Glomerular visceral epithelial cell (primary cell): ENCODE measurements around the gene HARS1.
"Not testable (repeated sequence)": the region's sequence is repeated elsewhere in the genome, so short reads cannot be mapped to it uniquely, and the experiment has no call there.

Experiments used
- DNase-seq: peaks from one replicate; pipeline ENCODE4 v3.0.0-alpha.2; 2016; ENCODE audit errors: extremely low spot score

HARS1 gene

GRCh38 chr5:140633021-140633471 lies 58.1 kb downstream of the HARS1 start, which contains the start of gene CD14:
Gene CD14 (minus strand): TSS chr5:140633175. CDS start chr5:140633071, 104 bp downstream.
- peak; percentile 64 for DNase-seq

GRCh38 chr5:140632366-140633020 lies 58.7 kb downstream of the HARS1 start:
- DNase-seq, result peak; percentile 22

DNA sequence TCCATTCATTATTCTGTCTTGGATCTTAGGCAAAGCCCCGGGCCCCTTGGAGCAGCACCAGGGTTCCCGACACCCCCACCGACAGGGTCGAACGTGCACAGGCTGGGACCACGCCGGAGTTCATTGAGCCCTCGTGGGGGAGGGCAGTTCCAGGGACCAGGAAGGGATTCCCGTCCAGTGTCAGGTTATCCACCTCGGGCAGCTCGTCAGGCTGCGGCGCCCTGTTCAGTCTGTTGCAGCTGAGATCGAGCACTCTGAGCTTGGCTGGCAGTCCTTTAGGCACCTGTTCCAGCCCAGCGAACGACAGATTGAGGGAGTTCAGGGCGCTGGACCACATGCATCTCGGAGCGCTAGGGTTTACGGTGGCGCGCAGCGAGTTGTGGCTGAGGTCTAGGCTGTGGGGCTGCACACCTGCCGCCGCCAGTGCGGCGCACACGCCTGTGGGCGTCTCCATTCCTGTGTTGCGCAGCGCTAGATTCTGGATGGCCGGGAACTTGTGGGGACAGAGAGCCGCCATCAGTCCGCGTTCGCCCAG lies 59.3 kb downstream of the HARS1 start:
- DNase-seq, result no peak

- DNase-seq, result no peak
These were observed 60.1 kb downstream of the HARS1 start for GRCh38 chr5:140631036-140631417.

DNA sequence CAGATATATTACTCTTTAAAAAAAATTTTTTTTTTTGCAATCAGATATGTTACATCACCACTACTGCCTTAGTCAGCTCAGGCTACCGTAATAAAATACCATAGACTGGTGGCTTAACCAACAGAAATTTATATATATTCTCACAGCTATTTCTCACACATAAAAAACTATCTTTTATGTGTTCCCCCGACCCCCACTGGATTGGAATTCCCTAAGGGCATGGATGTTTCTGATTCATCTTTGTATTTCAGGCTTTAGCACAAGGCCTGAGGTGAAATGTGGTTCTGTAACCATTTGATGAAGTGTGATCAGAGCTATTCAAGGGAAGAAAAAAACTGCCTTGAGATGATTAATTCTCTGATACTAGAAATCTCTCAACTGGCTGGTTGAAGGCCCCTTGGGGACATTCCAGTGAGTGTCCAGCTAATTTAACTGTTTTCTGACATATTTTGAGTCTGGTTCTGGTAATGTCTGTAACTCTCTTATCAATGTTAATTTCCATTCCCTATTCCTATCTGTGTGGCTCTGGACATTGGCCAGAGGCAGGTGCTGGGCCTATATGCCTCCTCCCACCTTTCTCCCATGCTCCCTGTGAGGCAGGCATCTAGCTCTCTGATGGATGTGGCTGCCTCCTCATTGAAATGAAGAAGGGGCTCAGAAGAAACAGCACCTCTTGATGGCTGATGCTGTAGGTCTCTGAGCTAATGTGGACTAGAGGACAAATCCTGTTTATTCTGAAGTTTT lies 60.7 kb downstream of the HARS1 start:
- DNase-seq, result peak; percentile 28

- DNase-seq, result no peak
These were observed 62.5 kb downstream of the HARS1 start for GRCh38 chr5:140628711-140629110.

GRCh38 chr5:140627972-140628371 lies 63.2 kb downstream of the HARS1 start:
- no peak for DNase-seq

DNA sequence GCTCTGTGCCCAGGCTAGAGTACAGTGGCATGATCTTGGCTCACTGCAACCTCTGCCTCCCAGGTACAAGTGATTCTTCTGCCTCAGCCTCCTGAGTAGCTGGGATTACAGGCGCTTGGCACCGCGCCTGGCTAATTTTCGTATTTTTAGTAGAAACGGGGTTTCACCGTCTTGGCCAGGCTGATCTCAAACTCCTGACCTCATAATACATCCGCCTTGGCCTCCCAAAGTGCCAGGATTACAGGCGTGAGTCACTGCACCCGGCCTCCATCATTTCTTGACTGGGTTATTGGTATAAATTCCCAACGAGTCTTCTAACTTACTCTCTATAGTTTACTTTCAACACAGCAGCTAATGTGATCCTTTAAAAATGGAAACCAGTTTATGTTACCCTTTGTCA lies 66.3 kb downstream of the HARS1 start:
- not testable (repeated sequence) for DNase-seq
